Panc1 (cell line): ENCODE results near the gene HCRT.

ENCODE experiments used
- CTCF ChIP-seq: fragments of 450-650 bp; IDR thresholded peaks from 2 replicates; pipeline ENCODE4 v1.5.1; 2017; ENCODE audit warnings: mild to moderate bottlenecking
- POLR2AphosphoS5 ChIP-seq: IDR thresholded peaks from 2 replicates; pipeline ENCODE4 v1.6.1; 2012; ENCODE audit warnings: mild to moderate bottlenecking, low read depth, low read length, moderate library complexity

- TF ChIP-seq CTCF: no peak
- TF ChIP-seq POLR2AphosphoS5: no peak
Observed at GRCh38 chr17:42177684-42178083, 7.6 kb downstream of the HCRT start.
